Thyroid gland (tissue), 4 donors: ENCODE data around the gene ABCG1. TPM values are rescaled to one million over a fixed set of nuclear protein-coding genes. Genes with fewer than 3 reads are reported as not detected.

Experiments
- DNase-seq, 2 donors: peaks; one replicate each; pipeline ENCODE4 v3.0.0-alpha.2; 2019
- H3K27ac ChIP-seq, 3 donors: fragments of 200-600 bp; sonication (generic); 1 replicate in 2 of 3; 2 replicates in 1 of 3; pipeline ENCODE4 v1.5.1; 2016 to 2019; ENCODE audit warnings: mild to moderate bottlenecking in 1 of 3, moderate library complexity in 1 of 3
- H3K27me3 ChIP-seq: fragments of 200-600 bp; sonication (generic); one replicate; pipeline ENCODE4 v1.5.1; 2019
- H3K36me3 ChIP-seq, 2 donors: fragments of 200-600 bp; sonication (generic); one replicate each; pipeline ENCODE4 v1.5.1; 2016 to 2019
- H3K4me1 ChIP-seq, 2 donors: fragments of 200-600 bp; sonication (generic); one replicate each; pipeline ENCODE4 v1.5.1; 2017 to 2019
- H3K4me3 ChIP-seq, 3 donors: fragments of 200-600 bp; sonication (generic); replicated peaks in 1 of 3; 1 replicate in 2 of 3; 2 replicates in 1 of 3; pipeline ENCODE4 v1.5.1; 2016; ENCODE audit warnings: mild to moderate bottlenecking in 1 of 3
- H3K9me3 ChIP-seq: fragments of 200-600 bp; sonication (generic); one replicate; pipeline ENCODE4 v1.5.1; 2017
- CTCF ChIP-seq, 6 experiments: fragments of 200-600 bp in 3 of 6; fragments of 450-650 bp in 3 of 6; sonication (generic) in 3 of 6; IDR thresholded peaks; one replicate each; pipeline ENCODE4 v1.5.1; 2016 to 2019; ENCODE audit warnings: antibody characterized with exemption in 6 of 6, mild to moderate bottlenecking in 2 of 6, inconsistent platforms in 1 of 6, moderate library complexity in 1 of 6
- POLR2A ChIP-seq, 2 donors: fragments of 450-650 bp; IDR thresholded peaks; one replicate each; pipeline ENCODE4 v1.6.1; 2017; ENCODE audit warnings: antibody characterized with exemption in 2 of 2, mild to moderate bottlenecking in 2 of 2, moderate library complexity in 1 of 2
- WGBS, 2 donors: methylation state at CpG; one replicate each; pipeline ENCODE4 v1.1.5; 2017; 5-methylcytosine and 5-hydroxymethylcytosine counted together
- intact Hi-C: fragments of 100-400 bp; cut with DNase I; formaldehyde crosslinking; loops from one replicate; pipeline ENCODE4 v1.15.1; 2023
- total RNA-seq, 4 donors: library from RNA; depleted of rRNA; stranded (reverse); fragments of >200 nt; gene quantifications; one replicate each; pipeline ENCODE4 v1.2.3, GENCODE V29; 2016

Gene ABCG1
- total RNA-seq, 4 donors from 2014 or later = 13.8 to 34.1 (median 18.9) TPM

DNA sequence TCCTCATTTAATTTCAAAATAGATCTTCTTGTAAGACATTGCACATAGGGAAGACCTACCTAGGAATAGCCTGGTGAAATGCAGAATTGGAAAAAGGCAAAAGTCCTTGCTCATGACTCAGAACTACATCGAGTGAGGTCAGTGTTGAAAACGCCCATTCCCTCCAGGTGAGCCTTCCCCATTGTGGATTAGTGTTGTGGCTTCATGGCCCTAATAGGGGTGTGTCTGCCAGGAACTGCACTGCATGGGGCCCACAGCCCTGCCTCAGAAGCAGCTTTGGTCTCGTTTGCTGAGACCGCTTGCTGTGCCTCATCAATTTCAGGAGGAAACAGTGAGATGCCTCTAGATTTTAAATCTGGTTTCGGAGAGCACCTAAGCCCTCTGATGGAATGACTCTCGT lies 79.3 kb downstream of the ABCG1 start:
- TF ChIP-seq CTCF (IDR thresholded peaks at IDR 0.05) (no peak), POLR2A (IDR thresholded peaks at IDR 0.05) (no peak)
- no peak overlapping the region for H3K27ac ChIP-seq
- WGBS, 2 donors = 77 to 87% methylated on average over 6 of the region's 6 CpGs

DNA sequence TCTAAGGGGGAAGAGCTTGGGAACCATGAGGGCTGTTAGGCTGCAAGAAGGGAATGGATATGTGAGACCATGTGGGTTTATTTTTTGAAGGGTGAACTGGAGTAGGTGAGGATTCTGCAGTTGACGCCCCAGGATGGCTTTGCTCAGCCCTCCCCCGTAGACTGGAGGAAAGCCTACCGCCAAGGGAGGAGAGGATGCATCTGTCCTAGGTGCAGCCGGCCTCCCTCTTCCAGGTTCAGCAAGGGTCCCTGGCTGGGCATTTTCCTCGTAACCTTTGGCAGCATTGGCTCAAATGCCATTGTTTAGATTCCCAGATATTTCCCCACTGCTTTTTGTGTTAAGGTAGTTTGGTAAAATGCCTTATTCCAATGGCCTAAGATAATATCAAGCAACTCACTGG lies 79.7 kb downstream of the ABCG1 start:
- no peak for DNase-seq
- no peaks in the 10 kb centered on the region for H3K9me3 ChIP-seq
- TF ChIP-seq CTCF (IDR thresholded peaks at IDR 0.05) (no peak), POLR2A (IDR thresholded peaks at IDR 0.05) (no peak)
- no peak overlapping the region for H3K4me3 ChIP-seq
- H3K27me3 ChIP-seq = no peaks in the 10 kb centered on the region
- no peak overlapping the region for H3K27ac ChIP-seq
- 77 to 80% methylated on average over 5 of the region's 5 CpGs for WGBS, 2 donors
- H3K36me3 ChIP-seq = peaks cover 0 to 3% of the 10 kb centered on the region in 2 donors
- intact Hi-C loops = no loop called here
- peaks cover 0 to 16% of the 10 kb centered on the region in 2 donors for H3K4me1 ChIP-seq

More for the DNA sequence above, 79.3 kb downstream of the ABCG1 start:
- no peaks in the 10 kb centered on the region for H3K9me3 ChIP-seq
- intact Hi-C loops = no loop called here
- H3K36me3 ChIP-seq = peaks cover 0 to 3% of the 10 kb centered on the region in 2 donors
- DNase-seq = no peak
- no peaks in the 10 kb centered on the region for H3K27me3 ChIP-seq
- H3K4me1 ChIP-seq = peaks cover 0 to 16% of the 10 kb centered on the region in 2 donors
- H3K4me3 ChIP-seq = no peak overlapping the region

DNA sequence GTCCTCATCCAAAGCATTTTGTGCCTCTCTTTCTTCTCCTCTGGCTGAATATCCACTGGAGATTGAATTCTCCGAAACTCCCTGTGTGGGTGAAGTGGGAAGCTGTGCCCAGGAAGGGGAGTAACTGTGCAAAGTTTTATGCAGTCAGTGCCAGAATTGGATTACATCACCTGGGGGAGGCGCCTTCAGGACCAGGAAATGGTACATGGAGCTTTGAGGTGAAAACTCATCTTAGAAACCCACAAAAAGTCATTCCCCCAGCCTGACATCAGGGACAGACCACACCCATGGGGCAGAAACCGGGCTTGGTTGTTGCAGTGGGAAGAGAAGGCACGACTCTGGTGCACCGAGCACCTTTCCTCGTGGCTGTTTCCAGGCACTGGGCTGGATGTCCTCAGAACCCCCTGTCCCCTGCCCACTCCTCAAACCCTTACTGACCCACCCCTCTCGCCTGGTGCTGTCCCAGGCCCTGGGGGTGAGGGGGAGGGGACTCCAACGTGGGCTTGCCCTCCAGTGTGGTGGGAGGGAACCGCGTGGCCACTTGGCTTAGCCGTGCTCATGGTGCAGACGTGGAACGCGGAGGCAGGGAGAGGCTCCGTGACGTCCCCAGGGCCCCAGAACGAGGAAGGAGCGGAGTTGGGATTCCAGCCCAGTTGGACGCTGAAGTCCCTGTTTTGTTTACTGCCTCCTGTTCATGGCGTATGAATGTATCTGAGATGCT lies 80.5 kb downstream of the ABCG1 start:
- Histone ChIP-seq H3K4me1 (peaks cover 0 to 16% of the 10 kb centered on the region in 2 donors), H3K9me3 (no peaks in the 10 kb centered on the region), H3K27ac (peak overlapping the region; percentile 21 to 61 (median 45)), H3K36me3 (peaks cover 0 to 2% of the 10 kb centered on the region in 2 donors), H3K27me3 (no peaks in the 10 kb centered on the region), H3K4me3 (no peak overlapping the region)
- 70 to 83% methylated on average over 10 to 17 of the region's 20 CpGs for WGBS, 2 donors
- intact Hi-C loops = no loop called here
- TF ChIP-seq CTCF (IDR thresholded peaks at IDR 0.05) (no peak), POLR2A (IDR thresholded peaks at IDR 0.05) (no peak)
- DNase-seq = no peak

DNA sequence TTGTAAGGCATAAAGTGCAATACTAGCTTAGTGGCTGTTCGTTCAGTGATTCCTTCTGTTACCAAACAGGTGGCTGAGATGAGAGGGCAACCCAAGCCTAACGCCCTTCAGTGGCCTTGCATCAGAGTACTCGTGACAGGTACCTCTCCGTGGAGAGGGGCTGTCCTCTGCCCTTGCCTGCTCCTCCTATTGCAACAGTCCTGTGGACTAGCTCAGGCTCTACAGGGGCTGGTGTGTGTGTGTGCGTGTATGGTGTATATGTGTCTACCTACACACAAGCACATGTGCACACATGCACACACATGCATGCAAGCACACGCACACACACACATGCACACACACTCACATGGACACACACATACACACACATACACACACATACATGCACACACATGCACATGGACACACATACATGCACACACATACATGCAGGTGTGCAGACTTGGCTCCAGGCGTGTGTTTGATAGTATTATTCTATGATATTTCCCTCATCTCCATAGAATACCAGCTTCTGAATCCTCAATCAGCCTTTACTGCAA lies 81.2 kb downstream of the ABCG1 start:
- intact Hi-C loops = no loop called here
- Histone ChIP-seq H3K36me3 (no peaks in the 10 kb centered on the region), H3K4me1 (peaks cover 0 to 16% of the 10 kb centered on the region in 2 donors), H3K4me3 (no peak overlapping the region), H3K27ac (peak overlapping the region in 1 of 3 donors; percentile 61), H3K27me3 (no peaks in the 10 kb centered on the region), H3K9me3 (no peaks in the 10 kb centered on the region)
- no peak for TF ChIP-seq CTCF (IDR thresholded peaks at IDR 0.05)
- TF ChIP-seq POLR2A (IDR thresholded peaks at IDR 0.05) = no peak
- 83 to 87% methylated on average over 7 of the region's 7 CpGs for WGBS, 2 donors
- DNase-seq = no peak

- no peak for DNase-seq
- peak overlapping the region; percentile 58 to 74 (median 70) for H3K27ac ChIP-seq
- H3K4me3 ChIP-seq = no peak overlapping the region
- intact Hi-C loops = no loop called here
- H3K9me3 ChIP-seq = no peaks in the 10 kb centered on the region
- H3K27me3 ChIP-seq = no peaks in the 10 kb centered on the region
- H3K36me3 ChIP-seq = no peaks in the 10 kb centered on the region
- WGBS, 2 donors = 92% methylated on average over 9 of the region's 9 CpGs
- TF ChIP-seq CTCF (IDR thresholded peaks at IDR 0.05) (no peak), POLR2A (IDR thresholded peaks at IDR 0.05) (no peak)
- H3K4me1 ChIP-seq = peaks cover 0 to 16% of the 10 kb centered on the region in 2 donors
These were observed 82.0 kb downstream of the ABCG1 start for GRCh38 chr21:42300956-42301355.
